HepG2 (cell line): ENCODE measurements around the gene MAN2C1. TPM values are rescaled to one million over a fixed set of nuclear protein-coding genes. Genes with fewer than 3 reads are reported as not detected.

Source experiments
- ATAC-seq: fragments of 200-7000 bp; cut with Tn5 transposase; 3 replicates; pipeline ENCODE4 v1.9.1; 2020; ENCODE audit warnings: mild to moderate bottlenecking, moderate library complexity
- BruUV-seq: library from RNA; stranded (reverse); fragments of 400-500 nt; replicated peaks from 2 replicates; lab custom pipeline; 2021; lab: Mats Ljungman, UMichigan
- CTCF ChIA-PET: fragments of 300-600 bp; formaldehyde crosslinking; extraction: SDS; loops from one replicate; lab custom pipeline; 2021; ENCODE audit warnings: low total read pairs, inconsistent platforms, low intra/inter-chr PET ratio; lab: Yijun Ruan, JAX
- POLR2A ChIA-PET: fragments of 350-600 bp; sonication (Branson Sonifier 250); formaldehyde crosslinking; loops from one replicate; lab custom pipeline; 2020; ENCODE audit warnings: antibody characterized with exemption, inconsistent platforms; lab: Yijun Ruan, JAX
- DNase-seq: peaks from one replicate; pipeline ENCODE4 v3.0.0-alpha.2; 2015; ENCODE audit warnings: low spot score
- FAIRE-seq: peaks from 3 replicates; lab custom pipeline; 2011; peaks lifted over from hg19 to GRCh38; lab: Jason Lieb, UNC
- H2AFZ ChIP-seq: one replicate; pipeline ENCODE4 v1.6.1; 2011; ENCODE audit warnings: low read length, inconsistent platforms
- H3K27ac ChIP-seq: fragments of 300-600 bp; 3 replicates; pipeline ENCODE4 v1.8.0; 2011; ENCODE audit warnings: mixed run types, mild to moderate bottlenecking, mixed read lengths, low read length, inconsistent platforms; ENCODE audit not compliant: insufficient read depth; ENCODE audit errors: extremely low read length
- H3K27me3 ChIP-seq, 2 experiments: fragments of 200-600 bp in 1 of 2; 2 replicates in 1 of 2; 3 replicates in 1 of 2; pipeline versions ENCODE4 v1.6.0 to v1.8.0; 2011; ENCODE audit warnings: low read length in 2 of 2, mild to moderate bottlenecking in 2 of 2, moderate library complexity in 2 of 2, inconsistent platforms in 1 of 2; ENCODE audit not compliant: insufficient read depth in 2 of 2, control insufficient read depth in 1 of 2
- H3K36me3 ChIP-seq, 2 experiments: fragments of 200-600 bp in 1 of 2; replicated peaks in 1 of 2; 2 replicates in 1 of 2; 3 replicates in 1 of 2; pipeline versions ENCODE4 v1.5.1 to v1.8.0; 2011; ENCODE audit warnings: low read length in 2 of 2, inconsistent platforms in 1 of 2; ENCODE audit not compliant: insufficient read depth in 2 of 2, control insufficient read depth in 1 of 2
- H3K4me1 ChIP-seq: 2 replicates; pipeline ENCODE4 v1.5.1; 2012; ENCODE audit warnings: low read length, inconsistent platforms; ENCODE audit not compliant: insufficient read depth
- H3K4me2 ChIP-seq: 2 replicates; pipeline ENCODE4 v1.6.0; 2011; ENCODE audit warnings: low read depth, low read length, inconsistent platforms
- H3K4me3 ChIP-seq, 3 experiments: fragments of 200-600 bp in 1 of 3; sonication (generic), shearing (Covaris generic) in 1 of 3; replicated peaks in 1 of 3; 2 replicates each; pipeline ENCODE4 v1.5.1; 2011 to 2016; ENCODE audit warnings: low read length in 3 of 3, inconsistent platforms in 2 of 3, low read depth in 2 of 3, mild to moderate bottlenecking in 2 of 3, control low read depth in 1 of 3, mixed read lengths in 1 of 3; ENCODE audit not compliant: insufficient read depth in 1 of 3
- H3K79me2 ChIP-seq: one replicate; pipeline ENCODE4 v1.6.1; 2011; ENCODE audit warnings: low read length, inconsistent platforms; ENCODE audit not compliant: insufficient read depth
- H3K9ac ChIP-seq: 2 replicates; pipeline ENCODE4 v1.6.0; 2011; ENCODE audit warnings: mild to moderate bottlenecking, low read depth, low read length, inconsistent platforms; ENCODE audit not compliant: insufficient read depth
- H3K9me3 ChIP-seq: 2 replicates; pipeline ENCODE4 v1.5.1; 2012; ENCODE audit warnings: mild to moderate bottlenecking, low read length
- H4K20me1 ChIP-seq: 2 replicates; pipeline ENCODE4 v1.6.0; 2011; ENCODE audit warnings: inconsistent platforms, mild to moderate bottlenecking, low read length, moderate library complexity; ENCODE audit not compliant: insufficient read depth
- CSRNP1 ChIP-seq: sonication (generic); formaldehyde crosslinking; IDR thresholded peaks from 2 replicates; pipeline ENCODE4 v1.8.1; 2023; ENCODE audit warnings: mild to moderate bottlenecking, missing genetic modification reagents
- HNRNPK ChIP-seq: fragments of 200-400 bp; formaldehyde crosslinking; IDR thresholded peaks from 2 replicates; pipeline ENCODE4 v1.6.1; 2018; ENCODE audit warnings: low read length, low read depth, moderate library complexity, mild to moderate bottlenecking; ENCODE audit not compliant: poor library complexity, severe bottlenecking
- IKZF4 ChIP-seq: sonication (generic); formaldehyde crosslinking; IDR thresholded peaks from 2 replicates; pipeline ENCODE4 v1.5.1; 2020; ENCODE audit warnings: borderline replicate concordance, mild to moderate bottlenecking, low read depth, missing genetic modification reagents; ENCODE audit errors: not compliant biosample characterization
- KMT2A ChIP-seq: sonication (generic); formaldehyde crosslinking; IDR thresholded peaks from 2 replicates; pipeline ENCODE4 v1.4.0; 2020; ENCODE audit warnings: missing genetic modification reagents
- NFATC3 ChIP-seq: sonication (generic); formaldehyde crosslinking; IDR thresholded peaks from 2 replicates; pipeline ENCODE4 v1.5.1; 2020; ENCODE audit warnings: mild to moderate bottlenecking, missing genetic modification reagents
- NFE2L1 ChIP-seq: sonication (generic); formaldehyde crosslinking; IDR thresholded peaks from 2 replicates; pipeline ENCODE4 v1.4.0; 2020; ENCODE audit warnings: missing genetic modification reagents, mild to moderate bottlenecking, borderline replicate concordance
- PHF8 ChIP-seq: sonication (generic); formaldehyde crosslinking; IDR thresholded peaks from 2 replicates; pipeline ENCODE4 v1.5.0; 2020; ENCODE audit warnings: missing genetic modification reagents
- POGK ChIP-seq: sonication (generic); formaldehyde crosslinking; conservative IDR thresholded peaks from 2 replicates; pipeline ENCODE4 v1.8.0; 2022; ENCODE audit warnings: mild to moderate bottlenecking, moderate library complexity, missing genetic modification reagents
- PRPF4 ChIP-seq: fragments of 200-400 bp; formaldehyde crosslinking; IDR thresholded peaks from 2 replicates; pipeline ENCODE4 v1.6.1; 2016; ENCODE audit warnings: low read length, low read depth; ENCODE audit not compliant: poor library complexity, severe bottlenecking
- RAD21 ChIP-seq: fragments of 450-650 bp; formaldehyde crosslinking; IDR thresholded peaks from 2 replicates; pipeline ENCODE4 v1.5.0; 2020; ENCODE audit warnings: mild to moderate bottlenecking
- ZFP1 ChIP-seq: IDR thresholded peaks from 2 replicates; pipeline ENCODE4 v1.6.1; 2016
- ZNF10 ChIP-seq: sonication (generic); formaldehyde crosslinking; IDR thresholded peaks from 2 replicates; pipeline ENCODE4 v1.4.0; 2020; ENCODE audit warnings: mild to moderate bottlenecking, low read depth, missing genetic modification reagents, borderline replicate concordance
- ZNF136 ChIP-seq: sonication (generic); formaldehyde crosslinking; IDR thresholded peaks from 2 replicates; pipeline ENCODE4 v1.8.1; 2022; ENCODE audit warnings: low read depth, mild to moderate bottlenecking, moderate library complexity, missing genetic modification reagents
- ZNF17 ChIP-seq: sonication (generic); formaldehyde crosslinking; IDR thresholded peaks from 2 replicates; pipeline ENCODE4 v1.5.0; 2020; ENCODE audit warnings: mild to moderate bottlenecking, missing genetic modification reagents
- ZNF34 ChIP-seq: sonication (generic); formaldehyde crosslinking; IDR thresholded peaks from 2 replicates; pipeline ENCODE4 v1.4.0; 2020; ENCODE audit warnings: mild to moderate bottlenecking, missing genetic modification reagents, borderline replicate concordance
- ZNF530 ChIP-seq: sonication (generic); formaldehyde crosslinking; IDR thresholded peaks from 2 replicates; pipeline ENCODE4 v1.5.0; 2020; ENCODE audit warnings: low read depth, mild to moderate bottlenecking, missing genetic modification reagents
- in situ Hi-C: cut with HindIII; loops from 2 replicates; pipeline ENCODE4 v1.10.0; 2017; ENCODE audit warnings: low pct_unique_long_range_greater_than_20kb; ENCODE audit not compliant: extremely low pct_ligation_motif_present
- intact Hi-C: fragments of 100-400 bp; cut with micrococcal nuclease; formaldehyde crosslinking; loops from one replicate; pipeline ENCODE4 v1.10.0; 2022; ENCODE audit not compliant: unreplicated experiment
- polyA plus RNA-seq, 8 experiments: library from polyadenylated mRNA; depleted of rRNA in 3 of 8; stranded (reverse) in 7 of 8; unstranded in 1 of 8; fragments of >200 nt; fragmentation: Illumina TruSeq in 4 of 8; extraction: Trizol in 4 of 8; gene quantifications; 2 replicates each; pipeline versions ENCODE4 v1.2.1 to v1.2.3, GENCODE V29; 2011 to 2016; ENCODE audit warnings: low read depth in 4 of 8, missing spikeins in 1 of 8, mixed read lengths in 1 of 8; ENCODE audit not compliant: insufficient read depth in 1 of 8
- total RNA-seq, 5 experiments: library from RNA; depleted of rRNA; stranded (reverse); fragments of >200 nt; fragmentation: Illumina TruSeq; extraction: Trizol; gene quantifications; 2 replicates each; pipeline ENCODE4 v1.2.3, GENCODE V29; 2016; ENCODE audit warnings: low read depth in 1 of 5

Gene MAN2C1
- total and polyA plus RNA-seq, 2 of the 13 experiments (the other 11 are each of a cell fraction or from before 2014, with no cell fraction given): 62.6 to 71.0 TPM

GRCh38 chr15:75367006-75367405 lies 1.4 kb downstream of the MAN2C1 start:
- CTCF ChIA-PET: no interaction called here
- TSS peak; percentile 48 for BruUV-seq

More at GRCh38 chr15:75367006-75367405, 1.4 kb downstream of the MAN2C1 start:
- Histone ChIP-seq H3K4me3 (0 out of 6 replicates have a peak overlapping the region, but pooled peaks of 1 of the 3 experiments have one; percentile 92), H4K20me1 (0 out of 2 replicates have a peak, but pooled peaks cover 4% of the 10 kb centered on the region), H3K4me2 (peak overlapping the region; percentile 59), H3K9me3 (no peaks in the 10 kb centered on the region), H3K79me2 (peaks cover 5% of the 10 kb centered on the region), H3K27me3 (no peaks in the 10 kb centered on the region), H2AFZ (no peak overlapping the region), H3K27ac (no peak overlapping the region), H3K4me1 (peaks cover 39% of the 10 kb centered on the region), H3K36me3 (peaks cover 14 to 40% of the 10 kb centered on the region in 2 experiments), H3K9ac (no peak overlapping the region; the same call in 1 of the 2 replicates)
- POLR2A ChIA-PET: interaction anchor here (1.0 to 4.7 kb wide), 5 partner anchors 12 to 305 kb away, joined by 3 to 185 read pairs (median 8); partner anchors contain the start of gene SIN3A
- intact Hi-C loops (loop anchor here (1.0 to 10.0 kb wide), 3 partner anchors 20 to 318 kb away; partner anchors contain the start of genes NEIL1 and SIN3A), in situ Hi-C loops (loop anchor here (5.0 to 10.0 kb wide), 2 partner anchors 85 to 278 kb away; partner anchors contain the start of genes IMP3, SIN3A and SNX33)
- DNase-seq (no peak), FAIRE-seq (no peak), ATAC-seq (no peak)
- TF ChIP-seq PRPF4 (no peak), ZNF136 (CRISPR knock-in tag) (no peak), ZNF34 (CRISPR knock-in tag) (no peak), HNRNPK (no peak), POGK (CRISPR knock-in tag) (no peak), ZNF10 (CRISPR knock-in tag) (no peak), NFE2L1 (no peak), KMT2A (CRISPR knock-in tag) (no peak), ZNF530 (CRISPR knock-in tag) (no peak), IKZF4 (no peak), ZFP1 (CRISPR knock-in tag) (no peak), NFATC3 (CRISPR knock-in tag) (no peak), CSRNP1 (CRISPR knock-in tag) (no peak), RAD21 (CRISPR knock-in tag) (no peak), PHF8 (CRISPR knock-in tag) (no peak), ZNF17 (CRISPR knock-in tag) (no peak)
